VCaP (cell line): ENCODE measurements around the gene LPAR2.
"Not testable (repeated sequence)": the region's sequence is repeated elsewhere in the genome, so short reads cannot be mapped to it uniquely, and the experiment has no call there.

Experiments
- H3K27ac ChIP-seq: fragments of 450-650 bp; 2 replicates; pipeline ENCODE4 v1.5.1; 2017
- TF ChIP-seq, protein P1 (sequence below): fragments of 450-650 bp; conservative IDR thresholded peaks from 2 replicates; pipeline ENCODE4 v1.5.1; 2017; ENCODE audit warnings: mild to moderate bottlenecking, moderate library complexity

Gene LPAR2

DNA sequence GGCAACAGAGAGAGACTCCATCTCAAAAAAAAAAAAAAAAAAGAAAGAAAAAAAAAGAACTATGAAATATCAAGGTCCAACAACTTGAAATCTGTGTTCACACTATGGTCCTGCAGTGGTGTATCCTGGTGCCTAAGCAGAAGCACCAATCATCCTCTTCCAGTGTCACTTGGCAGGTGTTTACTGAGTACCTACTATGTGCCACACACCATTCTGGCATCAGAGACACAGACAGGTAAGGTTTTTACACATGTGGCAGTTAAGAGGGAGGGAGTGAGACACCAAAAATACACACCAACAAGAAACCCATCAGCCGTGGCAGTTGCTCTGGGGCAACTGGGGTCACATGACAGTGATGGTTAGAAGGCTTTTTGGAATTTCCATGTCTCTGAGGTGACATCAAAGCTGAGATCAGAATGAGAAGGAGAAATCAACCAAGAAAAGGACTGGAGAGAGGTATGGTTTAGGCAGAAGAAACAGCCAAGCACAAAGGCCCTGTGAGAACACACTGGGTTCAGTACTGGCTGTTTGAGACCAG is 27.2 kb downstream of the LPAR2 start:
- TF ChIP-seq, protein P1, sequence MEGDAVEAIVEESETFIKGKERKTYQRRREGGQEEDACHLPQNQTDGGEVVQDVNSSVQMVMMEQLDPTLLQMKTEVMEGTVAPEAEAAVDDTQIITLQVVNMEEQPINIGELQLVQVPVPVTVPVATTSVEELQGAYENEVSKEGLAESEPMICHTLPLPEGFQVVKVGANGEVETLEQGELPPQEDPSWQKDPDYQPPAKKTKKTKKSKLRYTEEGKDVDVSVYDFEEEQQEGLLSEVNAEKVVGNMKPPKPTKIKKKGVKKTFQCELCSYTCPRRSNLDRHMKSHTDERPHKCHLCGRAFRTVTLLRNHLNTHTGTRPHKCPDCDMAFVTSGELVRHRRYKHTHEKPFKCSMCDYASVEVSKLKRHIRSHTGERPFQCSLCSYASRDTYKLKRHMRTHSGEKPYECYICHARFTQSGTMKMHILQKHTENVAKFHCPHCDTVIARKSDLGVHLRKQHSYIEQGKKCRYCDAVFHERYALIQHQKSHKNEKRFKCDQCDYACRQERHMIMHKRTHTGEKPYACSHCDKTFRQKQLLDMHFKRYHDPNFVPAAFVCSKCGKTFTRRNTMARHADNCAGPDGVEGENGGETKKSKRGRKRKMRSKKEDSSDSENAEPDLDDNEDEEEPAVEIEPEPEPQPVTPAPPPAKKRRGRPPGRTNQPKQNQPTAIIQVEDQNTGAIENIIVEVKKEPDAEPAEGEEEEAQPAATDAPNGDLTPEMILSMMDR = no peak
- no peak overlapping the region for H3K27ac ChIP-seq

DNA sequence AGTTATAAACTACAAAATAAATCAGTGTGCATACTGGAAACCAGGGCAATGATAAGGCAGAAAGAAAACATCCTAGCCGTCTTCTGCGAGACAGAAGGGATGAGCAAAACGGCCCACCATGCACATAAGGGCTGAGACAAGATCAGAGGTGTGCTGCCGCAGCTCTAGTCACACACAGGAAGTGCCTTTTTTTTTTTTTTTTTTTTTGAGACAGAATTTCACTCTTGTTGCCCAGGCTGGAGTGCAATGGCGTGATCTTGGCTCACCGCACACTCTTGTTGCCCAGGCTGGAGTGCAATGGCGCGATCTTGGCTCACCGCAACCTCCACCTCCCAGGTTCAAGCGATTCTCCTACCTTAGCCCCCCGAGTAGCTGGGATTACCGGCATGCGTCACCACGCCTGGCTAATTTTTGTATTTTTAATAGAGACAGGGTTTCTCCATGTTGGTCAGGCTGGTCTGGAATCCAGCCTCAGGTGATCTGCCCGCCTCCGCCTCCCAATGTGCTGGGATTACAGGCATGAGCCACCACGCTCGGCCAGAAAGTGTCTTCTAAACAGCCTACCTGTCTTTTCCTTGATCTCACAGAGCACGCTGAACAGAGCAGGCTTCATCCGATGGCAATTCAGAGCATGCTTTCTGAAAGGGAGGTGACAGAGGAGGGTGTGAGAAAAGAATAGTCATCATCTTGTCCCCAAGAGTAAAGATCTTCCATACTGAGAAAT is 29.1 kb downstream of the LPAR2 start:
- H3K27ac ChIP-seq = not testable (repeated sequence)

DNA sequence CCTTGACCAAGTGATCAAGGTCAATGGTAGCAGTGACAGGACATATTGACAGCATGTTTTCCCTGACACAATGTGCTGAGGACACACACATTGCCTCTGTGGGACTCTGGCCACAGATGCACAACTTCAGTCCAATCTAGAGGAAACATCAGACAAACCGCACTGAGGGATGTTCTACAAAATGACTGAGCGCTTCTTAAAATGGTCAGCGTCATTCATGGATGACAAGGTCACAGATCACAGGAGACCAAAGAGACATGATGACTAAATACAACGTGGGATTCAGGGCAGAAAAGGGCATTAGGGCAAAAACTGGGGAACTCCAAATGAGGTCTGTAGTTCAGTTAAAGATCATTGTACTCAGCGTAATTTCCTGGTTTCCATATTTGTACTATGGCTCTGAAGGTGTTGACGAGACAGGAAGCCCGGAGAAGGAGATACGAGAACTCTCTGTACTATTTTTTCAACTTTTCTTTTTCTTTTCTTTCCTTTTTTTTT is 30.2 kb downstream of the LPAR2 start:
- no peak overlapping the region for H3K27ac ChIP-seq
- TF ChIP-seq, protein P1 = no peak

DNA sequence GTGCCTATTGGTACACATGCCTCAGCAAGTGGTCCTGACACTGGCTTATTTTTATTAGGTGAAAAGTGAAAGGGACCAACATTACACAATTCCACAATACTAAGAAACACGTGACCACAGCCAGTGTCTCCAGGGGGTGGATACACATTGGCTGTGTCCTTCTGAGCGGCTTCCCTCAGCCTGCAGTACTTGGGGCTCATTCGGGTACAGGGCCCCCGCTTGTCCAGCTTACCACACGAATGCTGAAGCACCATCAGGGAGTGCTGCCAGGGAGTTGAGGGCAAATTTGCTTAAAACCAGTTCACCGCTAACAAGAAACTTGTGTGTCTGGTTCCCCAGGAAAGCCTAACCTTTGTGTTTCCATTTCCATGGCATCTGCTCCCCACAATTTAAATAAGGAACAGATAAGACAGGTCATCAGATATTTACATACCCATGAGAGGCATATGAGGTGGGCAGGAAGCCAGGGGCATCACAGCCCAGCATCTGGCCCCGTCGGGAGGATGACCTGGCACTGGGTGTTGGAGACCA is 32.8 kb downstream of the LPAR2 start:
- peak overlapping the region; percentile 38 for H3K27ac ChIP-seq
- TF ChIP-seq, protein P1 = no peak

DNA sequence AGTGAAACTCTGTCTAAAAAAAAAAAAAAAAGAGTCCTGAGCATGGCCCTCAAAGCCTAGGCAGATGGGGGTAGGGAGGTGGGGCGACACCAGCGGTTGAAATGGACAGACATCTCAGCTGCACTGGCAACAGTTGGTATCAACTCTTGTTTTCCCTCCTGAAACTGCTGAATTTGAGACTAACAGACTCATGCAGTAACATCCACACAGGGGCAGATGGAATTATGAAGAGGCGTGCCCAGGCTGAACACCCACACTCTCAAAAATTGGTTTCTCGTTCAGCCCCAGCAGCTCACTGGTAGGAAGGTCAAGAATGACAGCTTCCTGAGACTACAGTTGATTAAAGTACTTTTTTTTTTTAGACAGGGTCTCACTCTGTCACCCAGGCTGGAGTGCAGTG is 33.6 kb downstream of the LPAR2 start:
- TF ChIP-seq, protein P1 = no peak
- H3K27ac ChIP-seq = no peak overlapping the region; the same call in 1 of the 2 replicates

GRCh38 chr19:19592690-19593089 is 35.3 kb downstream of the LPAR2 start:
- no peak overlapping the region for H3K27ac ChIP-seq
- TF ChIP-seq, protein P1 = no peak

- H3K27ac ChIP-seq = no peak overlapping the region
- TF ChIP-seq, protein P1 = no peak
These were observed 36.7 kb downstream of the LPAR2 start for GRCh38 chr19:19591133-19591825.
